ENCODE data around the gene SACM1L.
"Not testable (repeated sequence)": the region's sequence is repeated elsewhere in the genome, so short reads cannot be mapped to it uniquely, and the experiment has no call there.

SACM1L gene

GRCh38 chr3:45695166-45695565 lies 6.0 kb downstream of the SACM1L start:
- not testable (repeated sequence) for DNase-seq

GRCh38 chr3:45700570-45701073 lies 11.4 kb downstream of the SACM1L start:
- DNase-seq, result no peak

- no peak for DNase-seq
Measured at GRCh38 chr3:45701172-45701867, 12.1 kb downstream of the SACM1L start.

- DNase-seq, result no peak
Measured at GRCh38 chr3:45704301-45704943, 15.2 kb downstream of the SACM1L start.

- no peak for DNase-seq
Measured at GRCh38 chr3:45705839-45706808, 16.9 kb downstream of the SACM1L start.

GRCh38 chr3:45711931-45712330 lies 22.7 kb downstream of the SACM1L start:
- DNase-seq, result no peak

- DNase-seq, result no peak
Measured at GRCh38 chr3:45712434-45713110, 23.4 kb downstream of the SACM1L start.

- no peak for DNase-seq
Measured at GRCh38 chr3:45715945-45716344, 26.7 kb downstream of the SACM1L start.

GRCh38 chr3:45716790-45717336 lies 27.7 kb downstream of the SACM1L start:
- DNase-seq, result no peak

- DNase-seq, result no peak
Measured at GRCh38 chr3:45719655-45720487, 30.7 kb downstream of the SACM1L start.

GRCh38 chr3:45724911-45725310 lies 35.7 kb downstream of the SACM1L start:
- DNase-seq, result no peak

- DNase-seq, result no peak
Measured at GRCh38 chr3:45729614-45730013, 40.4 kb downstream of the SACM1L start.

- DNase-seq, result no peak
Measured at GRCh38 chr3:45730409-45731154, 41.4 kb downstream of the SACM1L start.

GRCh38 chr3:45736707-45737106 lies 47.5 kb downstream of the SACM1L start:
- DNase-seq, result no peak

GRCh38 chr3:45737234-45737633 lies 48.0 kb downstream of the SACM1L start:
- DNase-seq, result no peak

- no peak for DNase-seq
Measured at GRCh38 chr3:45739991-45740390, 50.8 kb downstream of the SACM1L start.

GRCh38 chr3:45741247-45741646 lies 52.1 kb downstream of the SACM1L start:
- DNase-seq, result no peak

GRCh38 chr3:45741742-45742460 lies 52.7 kb downstream of the SACM1L start:
- no peak for DNase-seq

- no peak for DNase-seq
Measured at GRCh38 chr3:45742461-45743089, 53.4 kb downstream of the SACM1L start.
